Chondrocyte (in vitro differentiated cells): ENCODE data around the gene DST. TPM values are rescaled to one million over a fixed set of nuclear protein-coding genes. Genes with fewer than 3 reads are reported as not detected.

Experiments used
- DNase-seq: peaks from one replicate; pipeline ENCODE4 v3.0.0; 2021; ENCODE audit warnings: mixed read lengths, low spot score
- H3K27ac Mint-ChIP-seq: one replicate; pipeline ENCODE4 v1.8.0; 2021; ENCODE audit warnings: mild to moderate bottlenecking, moderate library complexity, mixed read lengths; ENCODE audit not compliant: unreplicated experiment
- H3K27me3 Mint-ChIP-seq: 2 replicates; pipeline ENCODE4 v1.8.0; 2021; ENCODE audit warnings: low read depth, mixed read lengths
- H3K36me3 Mint-ChIP-seq: 2 replicates; pipeline ENCODE4 v1.8.0; 2021; ENCODE audit warnings: low read depth, mixed read lengths
- H3K4me1 Mint-ChIP-seq: 2 replicates; pipeline ENCODE4 v1.8.0; 2021; ENCODE audit warnings: low read depth, mild to moderate bottlenecking, mixed read lengths
- H3K4me3 Mint-ChIP-seq: one replicate; pipeline ENCODE4 v1.8.0; 2021; ENCODE audit warnings: mild to moderate bottlenecking, moderate library complexity, mixed read lengths; ENCODE audit not compliant: unreplicated experiment
- H3K9me3 Mint-ChIP-seq: 2 replicates; pipeline ENCODE4 v1.8.0; 2021; ENCODE audit warnings: low read depth, mixed read lengths
- total RNA-seq: library from RNA; stranded (reverse); gene quantifications from 3 replicates; pipeline ENCODE4 v1.2.1, GENCODE V29; 2021
- TF ChIP-seq, protein P1 (sequence below): fragments of 200-600 bp; sonication (generic); IDR thresholded peaks from 2 replicates; pipeline ENCODE4 v1.5.0; 2021; ENCODE audit warnings: antibody characterized with exemption, mild to moderate bottlenecking, moderate library complexity

The DST gene
- total RNA-seq, 1 donor from 2014 or later, result 168 TPM

DNA sequence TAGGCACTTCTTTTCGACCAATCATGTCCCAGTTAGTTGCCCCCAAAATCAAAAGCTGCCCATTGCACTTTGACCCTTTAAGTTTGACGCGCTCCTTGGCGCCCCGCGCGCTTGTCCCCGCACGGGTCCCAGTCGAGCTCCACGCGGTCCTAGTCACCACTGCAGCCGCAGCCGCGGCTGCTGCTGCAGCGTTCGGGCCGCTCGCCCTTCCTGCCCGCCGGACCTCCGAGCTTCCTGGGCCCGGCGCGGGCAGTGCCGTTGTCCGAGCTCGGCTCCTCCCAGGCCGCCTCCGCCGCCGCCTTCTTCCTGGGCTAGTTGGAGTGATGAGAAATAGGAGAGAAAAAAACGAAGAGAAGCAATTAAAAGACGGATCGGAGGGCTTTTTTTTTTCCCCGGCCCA, 209.6 kb downstream of the DST start:
- Mint-ChIP-seq H3K27me3 (peaks cover 3% of the 10 kb centered on the region), H3K27ac (no peak overlapping the region), H3K9me3 (no peaks in the 10 kb centered on the region), H3K36me3 (peaks cover 3% of the 10 kb centered on the region), H3K4me1 (no peaks in the 10 kb centered on the region), H3K4me3 (no peak overlapping the region)
- no peak for DNase-seq
- TF ChIP-seq, protein P1, sequence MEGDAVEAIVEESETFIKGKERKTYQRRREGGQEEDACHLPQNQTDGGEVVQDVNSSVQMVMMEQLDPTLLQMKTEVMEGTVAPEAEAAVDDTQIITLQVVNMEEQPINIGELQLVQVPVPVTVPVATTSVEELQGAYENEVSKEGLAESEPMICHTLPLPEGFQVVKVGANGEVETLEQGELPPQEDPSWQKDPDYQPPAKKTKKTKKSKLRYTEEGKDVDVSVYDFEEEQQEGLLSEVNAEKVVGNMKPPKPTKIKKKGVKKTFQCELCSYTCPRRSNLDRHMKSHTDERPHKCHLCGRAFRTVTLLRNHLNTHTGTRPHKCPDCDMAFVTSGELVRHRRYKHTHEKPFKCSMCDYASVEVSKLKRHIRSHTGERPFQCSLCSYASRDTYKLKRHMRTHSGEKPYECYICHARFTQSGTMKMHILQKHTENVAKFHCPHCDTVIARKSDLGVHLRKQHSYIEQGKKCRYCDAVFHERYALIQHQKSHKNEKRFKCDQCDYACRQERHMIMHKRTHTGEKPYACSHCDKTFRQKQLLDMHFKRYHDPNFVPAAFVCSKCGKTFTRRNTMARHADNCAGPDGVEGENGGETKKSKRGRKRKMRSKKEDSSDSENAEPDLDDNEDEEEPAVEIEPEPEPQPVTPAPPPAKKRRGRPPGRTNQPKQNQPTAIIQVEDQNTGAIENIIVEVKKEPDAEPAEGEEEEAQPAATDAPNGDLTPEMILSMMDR, result no peak

DNA sequence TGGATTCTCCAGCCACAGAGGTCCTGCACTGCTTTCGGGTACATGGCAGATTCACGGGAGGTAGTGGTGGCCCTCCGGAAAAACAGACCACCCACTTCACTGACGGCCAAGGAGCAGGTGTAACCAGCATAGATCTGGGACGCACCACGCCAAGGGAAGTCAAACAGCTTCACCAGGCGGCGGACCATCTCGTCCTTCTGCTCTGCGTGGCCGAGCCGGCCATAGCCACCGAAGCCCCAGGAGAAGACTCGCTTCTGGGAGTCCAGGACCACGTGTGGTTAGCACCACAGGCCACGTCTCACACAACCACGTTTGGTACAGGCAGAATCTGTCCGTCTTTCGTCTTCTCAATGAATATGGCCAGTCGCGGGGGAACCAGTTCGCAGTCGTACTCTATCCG, 210.5 kb downstream of the DST start:
- no peaks in the 10 kb centered on the region for H3K9me3 Mint-ChIP-seq
- peaks cover 3% of the 10 kb centered on the region for H3K36me3 Mint-ChIP-seq
- DNase-seq, result peak; percentile 91
- H3K27me3 Mint-ChIP-seq, result peaks cover 9% of the 10 kb centered on the region
- no peak overlapping the region for H3K27ac Mint-ChIP-seq
- no peaks in the 10 kb centered on the region for H3K4me1 Mint-ChIP-seq
- H3K4me3 Mint-ChIP-seq, result no peak overlapping the region
- TF ChIP-seq, protein P1, result no peak

- H3K36me3 Mint-ChIP-seq, result peaks cover 3% of the 10 kb centered on the region
- H3K27ac Mint-ChIP-seq, result no peak overlapping the region
- H3K4me1 Mint-ChIP-seq, result no peaks in the 10 kb centered on the region
- TF ChIP-seq, protein P1, result no peak
- peaks cover 9% of the 10 kb centered on the region for H3K27me3 Mint-ChIP-seq
- DNase-seq, result no peak
- H3K9me3 Mint-ChIP-seq, result no peaks in the 10 kb centered on the region
- no peak overlapping the region for H3K4me3 Mint-ChIP-seq
These were observed 211.8 kb downstream of the DST start for GRCh38 chr6:56430629-56431600.

GRCh38 chr6:56424542-56425083, 218.1 kb downstream of the DST start:
- Mint-ChIP-seq H3K27ac (no peak overlapping the region), H3K4me1 (no peaks in the 10 kb centered on the region), H3K4me3 (no peak overlapping the region), H3K36me3 (peaks cover under 1% of the 10 kb centered on the region), H3K9me3 (peaks cover 9% of the 10 kb centered on the region), H3K27me3 (peaks cover 11% of the 10 kb centered on the region)
- TF ChIP-seq, protein P1, result no peak
- no peak for DNase-seq

DNA sequence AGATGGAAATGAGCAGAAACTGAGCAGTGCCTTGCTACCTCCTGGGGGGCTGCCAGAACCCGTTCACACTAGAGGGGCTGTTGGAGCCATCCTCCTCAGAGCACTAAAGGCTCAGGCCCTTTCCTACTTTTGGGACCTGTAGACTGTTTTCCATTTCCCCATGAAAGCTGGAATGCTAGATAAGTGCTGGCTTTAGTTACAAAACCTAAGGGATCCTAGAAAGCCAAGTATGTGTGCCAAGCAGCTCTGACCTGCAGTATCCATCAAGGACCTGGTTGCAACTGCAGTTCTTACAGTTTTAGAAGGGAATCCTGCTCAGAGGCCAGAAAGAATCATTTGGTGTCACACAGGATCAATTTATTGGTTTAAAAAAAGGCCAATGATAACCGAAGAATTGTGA, 218.6 kb downstream of the DST start:
- H3K27me3 Mint-ChIP-seq, result peaks cover 11% of the 10 kb centered on the region
- H3K27ac Mint-ChIP-seq, result no peak overlapping the region
- H3K36me3 Mint-ChIP-seq, result no peaks in the 10 kb centered on the region
- TF ChIP-seq, protein P1, result no peak
- peaks cover 9% of the 10 kb centered on the region for H3K9me3 Mint-ChIP-seq
- no peak for DNase-seq
- no peaks in the 10 kb centered on the region for H3K4me1 Mint-ChIP-seq
- H3K4me3 Mint-ChIP-seq, result no peak overlapping the region
